SK-N-SH (cell line): ENCODE results near the gene MAP3K4.

Experiments
- CTCF ChIP-seq: fragments of 200-600 bp; sonication (generic); IDR thresholded peaks from 2 replicates; pipeline ENCODE4 v1.6.1; 2017; ENCODE audit warnings: antibody characterized with exemption, mild to moderate bottlenecking, moderate library complexity
- EP300 ChIP-seq, 2 experiments: IDR thresholded peaks; 2 replicates each; pipeline versions ENCODE4 v1.4.0 to v1.6.1; 2012; ENCODE audit warnings: borderline replicate concordance in 1 of 2, low read depth in 1 of 2, low read length in 1 of 2
- EZH2phosphoT487 ChIP-seq: fragments of 200-600 bp; sonication (generic); IDR thresholded peaks from 2 replicates; pipeline ENCODE4 v1.6.1; 2017; ENCODE audit warnings: low read depth, mixed run types, mild to moderate bottlenecking, antibody characterized with exemption, moderate library complexity, borderline replicate concordance
- JUND ChIP-seq: IDR thresholded peaks from 2 replicates; pipeline ENCODE4 v1.4.0; 2012
- MAX ChIP-seq: IDR thresholded peaks from 2 replicates; pipeline ENCODE4 v1.4.0; 2012; ENCODE audit warnings: low read depth
- MXI1 ChIP-seq: IDR thresholded peaks from 2 replicates; pipeline ENCODE4 v1.6.1; 2012; ENCODE audit warnings: mild to moderate bottlenecking, low read depth, low read length, improper control_type of control experiment
- PBX3 ChIP-seq: IDR thresholded peaks from 2 replicates; pipeline ENCODE4; 2012
- POLR2AphosphoS5 ChIP-seq: IDR thresholded peaks from 2 replicates; pipeline ENCODE4 v1.6.1; 2012; ENCODE audit warnings: low read depth, low read length
- RAD21 ChIP-seq: IDR thresholded peaks from 2 replicates; pipeline ENCODE4 v1.6.1; 2012; ENCODE audit warnings: mild to moderate bottlenecking, low read length
- SIN3A ChIP-seq: IDR thresholded peaks from 2 replicates; pipeline ENCODE4 v1.6.1; 2012; ENCODE audit warnings: low read depth, mild to moderate bottlenecking, low read length, moderate library complexity, borderline replicate concordance
- SMC3 ChIP-seq: IDR thresholded peaks from 2 replicates; pipeline ENCODE4 v1.6.1; 2012; ENCODE audit warnings: low read depth, low read length, improper control_type of control experiment
- TAF1 ChIP-seq: IDR thresholded peaks from 2 replicates; pipeline ENCODE4 v1.6.1; 2012; ENCODE audit warnings: low read depth, mild to moderate bottlenecking, low read length, moderate library complexity, borderline replicate concordance
- TF ChIP-seq, protein P1 (sequence below): IDR thresholded peaks from 2 replicates; pipeline ENCODE4 v1.4.0; 2012; ENCODE audit warnings: low read depth, borderline replicate concordance

GRCh38 chr6:161038229-161039031, 46.9 kb downstream of the MAP3K4 start:
- TF ChIP-seq EP300 (IDR thresholded peaks at IDR 0.05; ENCODE audit: borderline replicate concordance in 1 of 2, low read depth in 1 of 2, low read length in 1 of 2) (peak; percentile 21 to 85; a peak in 3 of 4 replicates), EZH2phosphoT487 (no peak), CTCF (peak; percentile 56), JUND (peak; percentile 92; the same call in 1 of the 2 replicates), SMC3 (no peak), RAD21 (no peak), SIN3A (0 out of 2 replicates have a peak, but pooled peaks have one; percentile 16), MXI1 (no peak), POLR2AphosphoS5 (peak; percentile 69; the same call in 1 of the 2 replicates), MAX (peak; percentile 59), TAF1 (no peak), PBX3 (peak; percentile 88)
- TF ChIP-seq, protein P1, sequence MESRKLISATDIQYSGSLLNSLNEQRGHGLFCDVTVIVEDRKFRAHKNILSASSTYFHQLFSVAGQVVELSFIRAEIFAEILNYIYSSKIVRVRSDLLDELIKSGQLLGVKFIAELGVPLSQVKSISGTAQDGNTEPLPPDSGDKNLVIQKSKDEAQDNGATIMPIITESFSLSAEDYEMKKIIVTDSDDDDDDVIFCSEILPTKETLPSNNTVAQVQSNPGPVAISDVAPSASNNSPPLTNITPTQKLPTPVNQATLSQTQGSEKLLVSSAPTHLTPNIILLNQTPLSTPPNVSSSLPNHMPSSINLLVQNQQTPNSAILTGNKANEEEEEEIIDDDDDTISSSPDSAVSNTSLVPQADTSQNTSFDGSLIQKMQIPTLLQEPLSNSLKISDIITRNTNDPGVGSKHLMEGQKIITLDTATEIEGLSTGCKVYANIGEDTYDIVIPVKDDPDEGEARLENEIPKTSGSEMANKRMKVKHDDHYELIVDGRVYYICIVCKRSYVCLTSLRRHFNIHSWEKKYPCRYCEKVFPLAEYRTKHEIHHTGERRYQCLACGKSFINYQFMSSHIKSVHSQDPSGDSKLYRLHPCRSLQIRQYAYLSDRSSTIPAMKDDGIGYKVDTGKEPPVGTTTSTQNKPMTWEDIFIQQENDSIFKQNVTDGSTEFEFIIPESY = peak; percentile 74
